Natural killer cell (primary cell): ENCODE data around the gene RBM19. TPM values are rescaled to one million over a fixed set of nuclear protein-coding genes. Genes with fewer than 3 reads are reported as not detected.
A peak's percentile ranks its signal among the peaks of the same experiment; 100 is the strongest.

Source experiments
- ATAC-seq, 3 donors: fragments of 150-1000 bp in 2 of 3; fragments of 200-7000 bp in 1 of 3; cut with Tn5 transposase; 1 replicate in 1 of 3; 2 replicates in 2 of 3; pipeline ENCODE4 v1.10.0; 2021; ENCODE audit warnings: mild to moderate bottlenecking in 2 of 3, moderate library complexity in 2 of 3
- DNase-seq, 2 donors: peaks; one replicate each; pipeline versions ENCODE4 v3.0.0 to v3.0.0-alpha.2; 2013 to 2021; ENCODE audit warnings: mixed read lengths in 1 of 2
- H3K27ac ChIP-seq: one replicate; pipeline ENCODE4 v1.5.1; 2013; ENCODE audit warnings: mild to moderate bottlenecking, low read length
- H3K27me3 ChIP-seq: one replicate; pipeline ENCODE4 v1.6.1; 2013; ENCODE audit warnings: low read length; ENCODE audit not compliant: control insufficient read depth, insufficient read depth
- H3K36me3 ChIP-seq: one replicate; pipeline ENCODE4 v1.6.1; 2013; ENCODE audit warnings: low read length; ENCODE audit not compliant: control insufficient read depth, insufficient read depth
- H3K4me1 ChIP-seq: one replicate; pipeline ENCODE4 v1.6.1; 2013; ENCODE audit warnings: low read length; ENCODE audit not compliant: control insufficient read depth, insufficient read depth
- H3K4me3 ChIP-seq: one replicate; pipeline ENCODE4 v1.5.1; 2013; ENCODE audit warnings: low read length
- H3K9me3 ChIP-seq: one replicate; pipeline ENCODE4 v1.6.1; 2013; ENCODE audit warnings: low read length; ENCODE audit not compliant: control insufficient read depth, insufficient read depth
- H3K27ac Mint-ChIP-seq, 2 donors: one replicate each; pipeline ENCODE4 v1.8.0; 2022; ENCODE audit warnings: mild to moderate bottlenecking in 2 of 2, mixed read lengths in 2 of 2, moderate library complexity in 1 of 2
- H3K27me3 Mint-ChIP-seq, 2 donors: one replicate each; pipeline ENCODE4 v1.8.0; 2022; ENCODE audit warnings: low read depth in 2 of 2, mixed read lengths in 2 of 2
- H3K36me3 Mint-ChIP-seq: one replicate; pipeline ENCODE4 v1.8.0; 2022; ENCODE audit warnings: mixed read lengths
- H3K4me1 Mint-ChIP-seq, 2 donors: one replicate each; pipeline ENCODE4 v1.8.0; 2022; ENCODE audit warnings: mixed read lengths in 2 of 2
- H3K4me3 Mint-ChIP-seq: one replicate; pipeline ENCODE4 v1.8.0; 2022; ENCODE audit warnings: mild to moderate bottlenecking, moderate library complexity, mixed read lengths
- H3K9me3 Mint-ChIP-seq, 2 donors: one replicate each; pipeline ENCODE4 v1.8.0; 2022; ENCODE audit warnings: mixed read lengths in 2 of 2
- CTCF ChIP-seq: fragments of 200-600 bp; IDR thresholded peaks from one replicate; pipeline ENCODE4 v1.8.0; 2022; ENCODE audit warnings: antibody characterized with exemption
- WGBS: methylation state at CpG from one replicate; pipeline ENCODE4 v1.1.7; 2013; ENCODE audit warnings: missing lambda C conversion rate; ENCODE audit not compliant: insufficient coverage; 5-methylcytosine and 5-hydroxymethylcytosine counted together
- intact Hi-C: fragments of 100-400 bp; cut with micrococcal nuclease; formaldehyde crosslinking; loops from one replicate; pipeline ENCODE4 v1.14.2; 2022
- total RNA-seq, 4 donors: library from RNA; stranded (reverse); fragments of 120-200 nt in 1 of 4; gene quantifications; one replicate each; pipeline versions ENCODE4 v1.2.3 to v1.2.4, GENCODE V29; 2013 to 2022

RBM19 gene
- total RNA-seq, 3 donors from 2014 or later (not counting 1 experiment from before 2014, with no cell fraction given), result 49.9 to 70.6 (median 60.9) TPM

DNA sequence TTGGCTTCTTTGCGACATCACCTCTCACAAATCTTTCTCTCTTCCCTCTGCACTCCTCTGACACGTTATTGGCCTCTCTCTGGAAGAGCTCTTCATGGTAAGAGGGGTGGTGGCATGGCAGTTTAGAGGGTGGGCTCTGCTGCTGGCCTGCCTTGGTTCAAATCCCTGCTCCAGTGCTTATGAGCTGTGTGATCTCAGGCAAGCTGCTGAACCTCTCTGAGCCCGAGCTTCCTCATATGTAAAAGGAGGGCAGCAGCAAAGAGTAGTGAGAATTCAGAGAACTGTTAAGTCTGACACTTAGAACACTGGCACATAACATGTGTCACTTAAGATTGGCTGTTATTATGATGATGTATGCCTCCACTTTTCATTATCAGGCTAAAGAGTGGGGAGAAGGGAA lies 118.3 kb downstream of the RBM19 start:
- no peak for TF ChIP-seq CTCF
- Histone ChIP-seq H3K4me1 (no peaks in the 10 kb centered on the region), H3K27ac (no peak overlapping the region), H3K36me3 (peaks cover 9% of the 10 kb centered on the region), H3K4me3 (no peak overlapping the region), H3K27me3 (no peaks in the 10 kb centered on the region), H3K9me3 (no peaks in the 10 kb centered on the region)
- intact Hi-C loops, result no loop called here
- ATAC-seq (no peak), DNase-seq (no peak)
- H3K9me3 Mint-ChIP-seq, result no peaks in the 10 kb centered on the region
- WGBS, result 96% methylated on average over 3 of the region's 3 CpGs
- H3K27ac Mint-ChIP-seq, result no peak overlapping the region
- H3K4me3 Mint-ChIP-seq, result no peak overlapping the region
- H3K4me1 Mint-ChIP-seq, result no peaks in the 10 kb centered on the region
- H3K36me3 Mint-ChIP-seq, result no peaks in the 10 kb centered on the region
- H3K27me3 Mint-ChIP-seq, result no peaks in the 10 kb centered on the region

DNA sequence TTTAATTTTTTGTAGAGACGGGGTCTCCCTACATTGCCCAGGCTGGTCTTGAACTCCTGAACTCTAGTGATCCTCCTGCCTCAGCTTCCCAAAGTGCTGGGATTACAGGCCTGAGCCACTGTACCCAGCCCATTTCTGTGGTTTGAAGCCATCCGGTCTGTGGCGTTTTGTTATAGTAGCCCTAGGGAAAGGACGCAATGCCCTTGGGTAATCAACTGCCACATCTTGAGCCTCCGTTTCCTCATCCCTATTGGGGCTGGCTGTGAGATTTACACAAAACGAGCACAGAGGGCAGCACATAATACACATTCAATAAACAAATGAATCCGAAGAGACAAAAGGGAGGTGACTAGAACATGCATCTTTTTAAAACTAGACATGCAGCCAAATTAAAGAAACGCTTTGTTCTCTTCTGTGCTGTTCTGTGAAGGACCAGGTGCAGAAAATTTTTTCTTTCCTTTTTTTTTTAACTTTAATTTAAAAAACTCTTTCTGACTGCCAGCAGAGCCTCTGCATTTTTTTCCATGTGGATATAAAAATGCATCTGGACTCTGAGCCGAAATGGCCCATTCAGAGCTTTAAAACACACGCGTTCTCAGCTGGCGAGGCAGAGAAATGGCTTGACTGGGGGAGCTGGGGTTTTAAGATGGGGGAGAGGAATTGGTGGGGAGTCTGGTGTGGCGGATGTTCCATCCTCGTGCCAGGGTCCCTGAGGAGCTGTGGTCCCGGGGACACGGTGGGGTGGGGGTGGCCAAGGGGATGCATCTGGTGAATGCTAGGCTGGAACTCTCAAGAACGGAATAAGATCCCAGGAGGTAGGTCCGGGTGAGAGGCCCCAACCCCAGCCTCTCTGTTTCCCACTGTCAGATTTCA lies 119.0 kb downstream of the RBM19 start:
- no peaks in the 10 kb centered on the region for H3K36me3 Mint-ChIP-seq
- no peaks in the 10 kb centered on the region for H3K4me1 Mint-ChIP-seq
- Histone ChIP-seq H3K4me3 (no peak overlapping the region), H3K27me3 (no peaks in the 10 kb centered on the region), H3K9me3 (no peaks in the 10 kb centered on the region), H3K4me1 (no peaks in the 10 kb centered on the region), H3K27ac (no peak overlapping the region), H3K36me3 (peaks cover 12% of the 10 kb centered on the region)
- no peak for ATAC-seq
- no peak overlapping the region for H3K4me3 Mint-ChIP-seq
- DNase-seq, result no peak
- no peaks in the 10 kb centered on the region for H3K9me3 Mint-ChIP-seq
- intact Hi-C loops, result no loop called here
- no peaks in the 10 kb centered on the region for H3K27me3 Mint-ChIP-seq
- H3K27ac Mint-ChIP-seq, result no peak overlapping the region
- WGBS, result 95% methylated on average over 17 of the region's 18 CpGs
- no peak for TF ChIP-seq CTCF

DNA sequence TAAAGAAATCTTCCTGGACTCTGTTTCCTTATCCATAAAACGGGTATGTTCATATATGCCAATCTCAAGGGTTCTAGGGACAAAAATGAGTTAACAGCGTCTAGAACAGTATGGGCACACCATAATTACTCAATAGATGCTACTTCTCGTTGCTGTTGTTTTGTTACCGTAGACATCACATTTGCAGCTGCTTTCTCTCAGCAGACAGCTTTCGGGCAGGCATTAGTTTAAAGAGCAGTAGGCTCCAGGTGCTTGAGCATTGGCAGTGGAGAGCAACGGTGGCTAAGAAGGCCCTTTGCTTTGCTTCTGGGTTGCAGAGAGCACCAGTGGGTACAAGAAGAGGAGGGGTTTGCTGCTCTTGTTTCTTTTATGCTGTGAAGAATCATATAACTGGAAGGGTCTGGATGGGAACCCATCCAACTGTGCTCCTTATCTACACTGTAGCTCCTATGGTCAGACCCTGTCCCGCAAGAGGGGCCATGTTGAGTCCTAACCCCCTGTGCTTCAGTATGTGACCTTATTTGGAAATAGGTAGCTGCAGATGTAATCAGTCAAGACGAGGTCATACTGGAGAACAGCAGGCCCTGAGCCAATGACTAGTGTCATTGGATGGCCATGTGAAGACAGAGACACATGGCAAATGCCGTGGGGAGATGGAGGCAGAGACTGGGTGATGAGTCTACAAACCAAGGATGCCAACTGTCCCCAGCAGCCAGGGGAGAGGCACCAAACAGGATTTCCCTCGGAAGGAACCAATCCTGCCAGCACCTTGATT lies 120.0 kb downstream of the RBM19 start:
- Mint-ChIP-seq H3K4me1 (no peaks in the 10 kb centered on the region), H3K4me3 (no peak overlapping the region), H3K36me3 (no peaks in the 10 kb centered on the region), H3K27me3 (no peaks in the 10 kb centered on the region), H3K9me3 (no peaks in the 10 kb centered on the region), H3K27ac (no peak overlapping the region)
- Histone ChIP-seq H3K27ac (no peak overlapping the region), H3K4me3 (no peak overlapping the region), H3K4me1 (no peaks in the 10 kb centered on the region), H3K36me3 (peaks cover 12% of the 10 kb centered on the region), H3K27me3 (no peaks in the 10 kb centered on the region), H3K9me3 (no peaks in the 10 kb centered on the region)
- ATAC-seq (peak in 1 of 3 donors; percentile 16), DNase-seq (no peak)
- intact Hi-C loops, result no loop called here
- TF ChIP-seq CTCF, result no peak
- 96% methylated on average over 10 of the region's 10 CpGs for WGBS
